GM21360 (cell line): ENCODE measurements around the gene KRT33A.
"Not testable (repeated sequence)": the region's sequence is repeated elsewhere in the genome, so short reads cannot be mapped to it uniquely, and the experiment has no call there.

Experiments used
- ATAC-seq: cut with Tn5 transposase; IDR thresholded peaks from one replicate; pipeline ENCODE4 v1.9.1; 2021; ENCODE audit warnings: mild to moderate bottlenecking, moderate library complexity; ENCODE audit not compliant: unreplicated experiment

Gene KRT33A

GRCh38 chr17:41350381-41350878 lies at the start of gene KRT33A:
Gene KRT33A (minus strand): TSS chr17:41350828. CDS start chr17:41350767, 61 bp downstream.
- not testable (repeated sequence) for ATAC-seq

GRCh38 chr17:41396996-41397660 lies 46.5 kb upstream of the KRT33A start, which contains the start of gene KRT31:
Gene KRT31 (minus strand): TSS chr17:41397608. CDS start chr17:41397539, 69 bp downstream.
- ATAC-seq, result no peak

- ATAC-seq, result no peak
Observed at GRCh38 chr17:41396340-41396739, 45.7 kb upstream of the KRT33A start.

GRCh38 chr17:41395611-41396010 lies 45.0 kb upstream of the KRT33A start:
- no peak for ATAC-seq

- not testable (repeated sequence) for ATAC-seq
Observed at GRCh38 chr17:41395044-41395443, 44.4 kb upstream of the KRT33A start.

GRCh38 chr17:41394254-41394996 lies 43.8 kb upstream of the KRT33A start:
- no peak for ATAC-seq

- no peak for ATAC-seq
Observed at GRCh38 chr17:41393826-41394225, 43.2 kb upstream of the KRT33A start.

- no peak for ATAC-seq
Observed at GRCh38 chr17:41393294-41393693, 42.7 kb upstream of the KRT33A start.

- ATAC-seq, result no peak
Observed at GRCh38 chr17:41392278-41392677, 41.6 kb upstream of the KRT33A start.

GRCh38 chr17:41391535-41391934 lies 40.9 kb upstream of the KRT33A start:
- no peak for ATAC-seq

- no peak for ATAC-seq
Observed at GRCh38 chr17:41390411-41390938, 39.8 kb upstream of the KRT33A start.

GRCh38 chr17:41387670-41388069 lies 37.0 kb upstream of the KRT33A start:
- ATAC-seq, result no peak

- ATAC-seq, result no peak
Observed at GRCh38 chr17:41386227-41386626, 35.6 kb upstream of the KRT33A start.

GRCh38 chr17:41383690-41384089 lies 33.1 kb upstream of the KRT33A start:
- no peak for ATAC-seq

GRCh38 chr17:41382394-41382793 lies 31.8 kb upstream of the KRT33A start:
- ATAC-seq, result no peak

- not testable (repeated sequence) for ATAC-seq
Observed at GRCh38 chr17:41381943-41382342, 31.3 kb upstream of the KRT33A start, which contains the start of gene KRT34. Gene KRT34 (minus strand): TSS chr17:41382306. CDS start chr17:41382246, 60 bp downstream.

- ATAC-seq, result not testable (repeated sequence)
Observed at GRCh38 chr17:41380091-41380490, 29.5 kb upstream of the KRT33A start.

- no peak for ATAC-seq
Observed at GRCh38 chr17:41377546-41377945, 26.9 kb upstream of the KRT33A start.

- no peak for ATAC-seq
Observed at GRCh38 chr17:41369713-41370112, 19.1 kb upstream of the KRT33A start, which contains the start of gene KRT33B. Gene KRT33B (minus strand): TSS chr17:41369813. CDS start chr17:41369750, 63 bp downstream.

GRCh38 chr17:41369023-41369422 lies 18.4 kb upstream of the KRT33A start:
- ATAC-seq, result no peak

GRCh38 chr17:41367426-41368075 lies 16.9 kb upstream of the KRT33A start:
- no peak for ATAC-seq
